GM13976 (cell line): Measurements from ENCODE around the gene NDUFB11.

Experiments used
- DNase-seq: peaks from one replicate; pipeline ENCODE4 v3.0.0; 2012; ENCODE audit warnings: low spot score
- CTCF ChIP-seq: IDR thresholded peaks from 2 replicates; pipeline ENCODE4 v1.5.1; 2012; ENCODE audit warnings: borderline replicate concordance, mild to moderate bottlenecking; ENCODE audit not compliant: insufficient read depth; ENCODE audit errors: extremely low read depth, missing control alignments, control extremely low read depth
- in situ Hi-C: fragments of 300-500 bp; cut with MboI; formaldehyde crosslinking; loops from one replicate; pipeline ENCODE4 v1.12.0; 2022; ENCODE audit warnings: low sequenced_read_pairs, mixed read lengths, inconsistent platforms; ENCODE audit not compliant: unreplicated experiment

The NDUFB11 gene

GRCh38 chrX:47144626-47145394, at the start of gene NDUFB11, which contains the start of gene RBM10:
Gene NDUFB11, minus strand, starts transcription at chrX:47144702. Its CDS starts 23 bp downstream, at chrX:47144679.
Gene RBM10, plus strand, starts transcription at chrX:47145221. Its CDS starts 2,261 bp downstream, at chrX:47147482.
- peak; percentile 89 for DNase-seq
- in situ Hi-C loops = no loop called here
- TF ChIP-seq CTCF = peak; percentile 29

GRCh38 chrX:47193475-47194193, 49.1 kb upstream of the NDUFB11 start, which contains the start of gene UBA1:
Gene UBA1, plus strand, starts transcription at chrX:47193829. Its CDS starts 4,974 bp downstream, at chrX:47198803.
- in situ Hi-C loops = loop anchor here (10.0 kb wide), 2 partner anchors 191 to 331 kb away; no protein-coding TSS in a partner anchor
- peak; percentile 91 for DNase-seq
- peak; percentile 86 for TF ChIP-seq CTCF

GRCh38 chrX:47191806-47192401, 47.4 kb upstream of the NDUFB11 start:
- in situ Hi-C loops = loop anchor here (10.0 kb wide), 2 partner anchors 193 to 333 kb away; no protein-coding TSS in a partner anchor
- no peak for DNase-seq
- no peak for TF ChIP-seq CTCF

- DNase-seq = no peak
- in situ Hi-C loops = loop anchor here (10.0 kb wide), 2 partner anchors 193 to 333 kb away; no protein-coding TSS in a partner anchor
- no peak for TF ChIP-seq CTCF
Observed at GRCh38 chrX:47191331-47191730, 46.8 kb upstream of the NDUFB11 start.

GRCh38 chrX:47190445-47191269, 46.2 kb upstream of the NDUFB11 start:
- in situ Hi-C loops = loop anchor here (10.0 kb wide), 2 partner anchors 194 to 334 kb away; no protein-coding TSS in a partner anchor
- peak; percentile 90 for DNase-seq

More at GRCh38 chrX:47190445-47191269, 46.2 kb upstream of the NDUFB11 start:
- no peak for TF ChIP-seq CTCF
